HepG2 (cell line): ENCODE results near the gene TSHZ2.

Source experiments
- ASH2L ChIP-seq: fragments of 300-600, 200-600 bp; sonication (generic); IDR thresholded peaks from 2 replicates; pipeline ENCODE4 v1.7.0; 2017; ENCODE audit warnings: low read depth, mild to moderate bottlenecking, moderate library complexity, mixed read lengths, low read length; ENCODE audit not compliant: insufficient read length
- CTCF ChIP-seq: sonication (generic); formaldehyde crosslinking; IDR thresholded peaks from 2 replicates; pipeline ENCODE4 v1.5.0; 2020; ENCODE audit warnings: mild to moderate bottlenecking, missing genetic modification reagents, moderate library complexity
- FOXO1 ChIP-seq: sonication (generic); formaldehyde crosslinking; IDR thresholded peaks from 2 replicates; pipeline ENCODE4 v1.4.0; 2020; ENCODE audit warnings: missing genetic modification reagents
- RBM22 ChIP-seq: fragments of 200-400 bp; formaldehyde crosslinking; optimal IDR thresholded peaks from 2 replicates; pipeline ENCODE3; 2017; ENCODE audit warnings: mild to moderate bottlenecking, low read length, moderate library complexity
- ZFX ChIP-seq: sonication (generic); formaldehyde crosslinking; IDR thresholded peaks from 2 replicates; pipeline ENCODE4 v1.4.0; 2020; ENCODE audit warnings: mild to moderate bottlenecking, low read depth, missing genetic modification reagents, moderate library complexity
- ZNF34 ChIP-seq: sonication (generic); formaldehyde crosslinking; IDR thresholded peaks from 2 replicates; pipeline ENCODE4 v1.4.0; 2020; ENCODE audit warnings: mild to moderate bottlenecking, missing genetic modification reagents, borderline replicate concordance
- ZNF740 ChIP-seq: sonication (generic); formaldehyde crosslinking; IDR thresholded peaks from 2 replicates; pipeline ENCODE4 v1.4.0; 2020; ENCODE audit warnings: missing genetic modification reagents
- TF ChIP-seq, protein P1 (sequence below): IDR thresholded peaks from 2 replicates; pipeline ENCODE4 v1.6.1; 2016; ENCODE audit warnings: low read depth, control low read depth

DNA sequence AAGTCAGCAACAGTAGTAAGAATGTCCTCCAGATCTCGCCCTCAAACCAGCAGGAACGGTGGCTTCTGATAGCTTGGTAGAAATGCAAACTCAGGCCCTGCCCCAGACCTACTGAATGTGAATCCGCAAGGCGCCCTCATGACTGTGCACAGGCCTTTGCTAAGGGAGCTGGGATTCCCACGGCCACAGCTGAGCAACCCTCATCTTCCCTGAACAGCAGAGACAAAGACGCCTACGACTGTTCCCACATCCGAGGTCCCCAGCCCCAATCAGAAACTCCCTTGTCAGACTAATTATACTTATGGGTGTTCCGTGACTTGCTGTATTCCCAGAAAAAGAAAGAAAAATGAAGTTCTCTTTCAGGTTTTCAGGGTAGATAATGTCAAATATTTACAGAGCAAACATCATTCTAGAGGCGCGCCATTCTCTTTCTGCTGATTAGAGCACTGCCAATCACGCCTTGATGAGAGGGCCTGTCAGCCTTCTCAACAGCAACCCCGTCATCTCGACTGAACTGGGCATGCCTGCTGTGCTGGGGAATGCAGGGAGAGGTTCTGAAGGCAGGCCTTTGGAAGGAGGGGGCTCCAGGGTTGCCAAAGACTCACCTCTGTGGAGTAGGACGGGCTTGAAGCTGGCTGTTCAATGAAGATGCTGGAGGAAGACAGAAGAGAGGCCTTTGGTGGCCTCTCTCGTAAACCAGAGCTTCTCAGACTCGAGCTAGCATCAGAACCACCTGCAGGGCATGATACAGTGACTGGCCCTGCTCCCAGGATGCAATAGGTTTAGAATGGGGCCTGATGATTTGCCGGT, 541.5 kb downstream of the TSHZ2 start:
- TF ChIP-seq, protein P1, sequence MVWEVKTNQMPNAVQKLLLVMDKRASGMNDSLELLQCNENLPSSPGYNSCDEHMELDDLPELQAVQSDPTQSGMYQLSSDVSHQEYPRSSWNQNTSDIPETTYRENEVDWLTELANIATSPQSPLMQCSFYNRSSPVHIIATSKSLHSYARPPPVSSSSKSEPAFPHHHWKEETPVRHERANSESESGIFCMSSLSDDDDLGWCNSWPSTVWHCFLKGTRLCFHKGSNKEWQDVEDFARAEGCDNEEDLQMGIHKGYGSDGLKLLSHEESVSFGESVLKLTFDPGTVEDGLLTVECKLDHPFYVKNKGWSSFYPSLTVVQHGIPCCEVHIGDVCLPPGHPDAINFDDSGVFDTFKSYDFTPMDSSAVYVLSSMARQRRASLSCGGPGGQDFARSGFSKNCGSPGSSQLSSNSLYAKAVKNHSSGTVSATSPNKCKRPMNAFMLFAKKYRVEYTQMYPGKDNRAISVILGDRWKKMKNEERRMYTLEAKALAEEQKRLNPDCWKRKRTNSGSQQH (CRISPR knock-in tag), result no peak
- TF ChIP-seq ZFX (peak; percentile 57; the same call in 1 of the 2 replicates), ZNF34 (no peak), FOXO1 (no peak), ZNF740 (CRISPR knock-in tag) (no peak), RBM22 (no peak), ASH2L (peak; percentile 33), CTCF (CRISPR knock-in tag) (no peak)
